Stimulated activated CD8-positive, alpha-beta memory T cell treated with anti-CD3 and anti-CD28 coated beads, Interleukin-12 subunit alpha, Interleukin-12 subunit beta, amount 100 ng/mL, for 24 hours (primary cell): ENCODE data around the gene SNAI3.
A peak's percentile ranks its signal among the peaks of the same experiment; 100 is the strongest.

Source experiments
- DNase-seq: peaks from one replicate; pipeline ENCODE4 v3.0.0-alpha.2; 2020; ENCODE audit errors: extremely low read depth

Gene SNAI3

DNA sequence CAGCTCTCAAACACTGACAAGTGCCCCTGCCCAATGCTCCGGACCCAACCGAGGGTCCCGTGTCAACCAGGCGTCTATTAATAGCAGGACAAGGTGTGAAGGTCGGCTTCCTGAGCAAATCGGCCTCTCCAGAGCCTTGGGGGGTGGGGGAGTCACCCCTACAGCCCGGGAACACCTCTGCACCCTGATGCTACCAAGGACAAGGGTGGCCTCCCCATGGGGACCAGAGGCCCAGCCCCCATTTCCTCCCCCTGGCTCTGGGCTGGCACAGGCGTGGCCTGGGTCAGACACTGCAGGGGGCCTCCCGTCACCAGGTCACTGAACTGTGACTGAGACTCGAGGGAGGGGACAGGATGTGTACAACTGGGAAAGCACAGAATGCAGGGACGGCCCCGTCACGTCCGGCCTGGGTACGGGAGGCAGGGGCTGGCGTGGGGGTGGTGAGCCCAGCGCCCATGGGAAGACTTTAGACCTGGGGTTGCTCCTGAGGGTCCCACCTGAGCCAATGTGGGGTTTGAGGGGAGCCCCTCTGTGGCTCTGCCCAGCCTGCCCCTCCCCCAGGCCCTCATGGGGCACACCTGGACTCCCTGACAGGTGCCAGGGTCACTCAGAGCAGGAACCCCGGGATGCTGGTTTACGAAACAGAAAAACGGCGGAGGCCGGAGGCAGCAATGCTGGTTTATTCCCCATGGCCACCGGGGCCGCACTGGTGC is 34.9 kb downstream of the SNAI3 start:
- DNase-seq, result peak; percentile 66

DNA sequence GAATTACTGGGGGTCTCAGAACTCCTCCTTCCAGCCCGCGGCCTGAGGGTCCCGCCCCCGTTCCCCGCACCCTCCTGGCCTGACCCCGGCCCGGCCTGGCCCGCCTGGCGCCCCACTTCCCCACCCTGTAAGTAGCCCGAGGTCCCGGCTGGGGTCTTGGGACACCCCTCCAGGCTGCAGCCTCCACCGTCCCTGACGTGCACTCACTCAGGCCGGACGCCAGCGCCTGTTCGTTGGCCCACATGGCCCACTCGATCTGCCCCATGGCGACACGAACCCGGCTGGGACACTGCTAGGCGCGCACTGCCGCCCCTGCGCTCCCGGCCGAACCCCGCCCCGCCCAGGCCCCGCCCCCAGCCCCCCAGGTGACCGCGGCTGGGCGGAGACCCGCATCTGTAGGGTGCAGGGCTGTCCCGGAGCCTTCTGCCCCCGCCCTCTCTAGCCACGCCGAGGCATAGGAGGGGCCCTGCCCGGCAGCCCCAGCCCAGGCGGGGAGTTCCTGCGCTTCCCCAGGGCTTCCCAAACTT is 35.5 kb downstream of the SNAI3 start, which contains the start of gene CYBA:
CYBA (minus strand) TSS at position 305 of the 527 bp plus-strand sequence; CDS start at position 265, 40 bp downstream.
- peak; percentile 57 for DNase-seq

DNA sequence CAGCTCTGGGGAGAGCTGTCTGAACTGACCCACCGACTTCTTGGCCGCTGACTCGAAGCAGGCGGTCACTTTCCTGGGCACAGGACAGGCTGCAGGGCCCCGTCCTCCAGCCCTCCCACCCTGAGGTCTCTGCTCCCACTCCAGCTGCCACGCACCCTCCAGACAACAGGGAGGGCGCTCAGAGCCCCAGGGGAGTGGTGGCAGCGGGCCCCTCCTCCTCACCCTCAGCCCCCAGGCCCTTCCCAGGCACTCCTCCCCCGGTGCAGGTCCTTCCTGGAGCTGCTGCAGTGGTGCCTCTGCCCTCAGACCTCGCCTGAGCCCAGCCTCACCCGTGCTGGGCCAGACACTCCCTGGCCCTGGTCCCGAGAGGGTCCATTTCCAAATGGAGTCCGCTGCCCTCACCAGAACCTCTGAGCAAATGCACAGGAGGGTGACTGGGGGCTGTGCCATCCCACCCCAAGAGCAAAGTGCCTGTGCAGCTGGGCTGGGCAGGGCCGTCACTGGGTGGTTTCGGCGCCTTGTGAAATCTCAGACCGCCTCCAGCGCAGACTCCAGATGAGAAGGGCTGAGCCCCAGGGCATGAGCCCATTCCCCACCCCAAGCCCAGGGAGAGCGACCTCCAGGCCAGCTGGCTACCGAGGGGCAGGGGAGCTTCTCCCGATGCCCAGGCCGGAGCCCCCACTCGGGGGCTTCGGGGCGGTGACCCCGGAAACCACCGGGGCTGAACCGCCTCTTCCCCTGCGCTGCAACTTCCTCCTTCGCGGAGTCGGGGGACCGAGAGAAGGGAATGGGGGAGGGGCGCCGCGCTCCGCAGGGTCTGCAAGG is 36.2 kb downstream of the SNAI3 start:
- no peak for DNase-seq

DNA sequence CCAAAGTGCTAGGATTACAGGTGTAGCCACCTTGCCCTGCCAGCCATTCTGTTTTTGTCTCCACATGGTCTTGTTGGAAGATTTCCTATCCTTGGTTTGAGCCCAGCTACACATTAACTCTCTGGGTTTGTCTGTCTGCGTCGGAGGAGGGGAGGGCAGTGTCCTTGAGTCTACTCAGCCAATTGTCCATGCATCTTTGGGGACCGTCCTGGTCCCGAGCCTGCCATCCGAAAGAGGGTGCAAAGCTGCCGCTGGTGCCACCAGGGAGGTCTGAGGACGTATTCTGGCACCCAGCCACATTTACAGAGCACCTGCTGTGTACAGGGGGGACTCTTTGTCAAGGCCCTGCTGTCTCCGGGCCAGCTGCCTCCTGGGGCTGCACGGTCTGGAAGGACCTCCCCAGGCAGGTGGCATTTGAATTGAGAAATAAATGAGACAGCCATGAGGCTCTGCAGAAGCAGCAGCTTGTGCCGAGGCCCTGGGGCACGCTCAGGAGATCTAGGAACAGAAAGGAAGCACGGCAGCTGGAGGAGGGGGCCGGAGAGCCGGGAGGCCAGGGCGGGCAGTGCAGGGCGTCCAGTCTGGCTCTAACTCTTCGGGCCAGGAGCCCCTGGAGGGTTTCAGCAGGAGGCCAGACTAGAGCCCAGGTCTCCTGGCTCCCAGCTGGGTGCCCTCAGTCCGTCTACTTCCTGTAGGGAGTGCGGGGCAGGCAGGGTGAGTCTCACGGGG is 36.9 kb downstream of the SNAI3 start:
- DNase-seq, result no peak

DNA sequence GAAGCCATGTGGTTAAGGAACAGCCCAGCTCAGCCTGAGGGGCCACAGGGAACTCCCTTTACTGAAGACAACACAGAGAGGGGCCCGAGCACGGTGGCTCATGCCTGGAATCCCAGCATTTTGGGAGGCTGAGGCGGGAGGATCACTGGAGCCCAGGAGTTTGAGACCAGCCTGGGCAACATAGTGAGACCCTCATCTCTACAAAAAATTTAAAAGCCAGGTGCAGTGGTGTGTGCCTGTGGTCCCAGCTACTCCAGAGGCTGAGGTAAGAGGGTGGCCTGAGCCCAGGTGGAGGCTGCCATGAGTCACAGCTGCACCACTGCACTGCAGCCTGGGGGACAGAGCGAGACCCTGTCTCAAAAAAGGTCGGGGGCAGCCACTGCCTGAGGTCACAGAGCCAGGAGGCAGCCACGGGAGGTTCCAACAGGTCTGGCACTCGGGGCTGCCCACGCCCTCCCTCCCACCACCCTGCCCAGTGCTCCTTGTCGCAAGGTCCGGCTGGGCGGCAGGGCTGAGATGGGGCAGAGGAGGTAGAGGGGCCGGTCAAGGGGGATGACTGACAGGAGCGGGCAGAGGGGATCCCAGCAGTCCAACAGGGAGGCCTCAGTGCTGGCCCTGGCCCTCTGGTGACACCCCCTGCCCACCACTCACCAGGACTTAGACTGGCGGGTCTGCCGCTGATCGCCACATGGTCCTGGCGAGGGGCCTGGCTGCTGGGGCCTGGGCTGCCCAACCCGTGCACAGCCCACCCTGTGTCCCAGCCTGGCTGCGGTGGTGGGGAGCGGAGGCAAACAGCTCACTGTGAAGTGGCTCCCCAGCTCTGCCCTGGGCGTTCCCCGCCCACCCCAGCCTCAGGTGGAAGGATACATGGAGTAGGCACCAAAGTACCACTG is 38.9 kb downstream of the SNAI3 start:
- DNase-seq, result no peak

DNA sequence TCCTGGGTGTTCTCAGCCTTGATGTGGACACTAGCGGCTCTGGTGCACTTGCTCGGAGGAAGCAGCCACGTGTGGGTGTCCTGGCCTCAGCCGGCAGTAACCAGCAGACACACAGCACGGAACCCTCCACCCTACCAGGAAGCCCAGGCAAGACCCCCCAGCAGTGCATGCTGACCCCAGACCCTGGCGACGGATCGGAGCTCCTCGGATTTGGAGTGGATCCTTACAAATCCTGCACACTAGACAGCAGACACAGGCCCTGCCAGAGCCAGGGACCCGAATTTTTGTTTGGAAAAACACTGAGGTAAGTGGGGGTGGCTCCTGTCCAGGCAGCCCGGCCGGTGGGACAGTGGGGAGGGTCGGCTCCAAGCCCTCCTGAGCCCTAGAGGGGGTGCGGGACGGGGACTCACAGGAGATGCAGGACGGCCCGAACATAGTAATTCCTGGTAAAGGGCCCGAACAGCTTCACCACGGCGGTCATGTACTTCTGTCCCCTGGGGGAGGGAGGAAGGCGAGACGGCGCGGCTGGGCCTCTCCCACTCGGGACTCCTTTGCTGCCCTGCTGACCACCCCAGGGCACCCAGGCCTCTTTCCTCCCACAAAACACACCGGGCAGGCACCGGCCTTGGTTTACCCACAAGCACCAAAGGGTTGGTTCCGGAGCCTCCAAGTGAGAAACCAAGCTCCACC is 39.8 kb downstream of the SNAI3 start:
- no peak for DNase-seq

DNA sequence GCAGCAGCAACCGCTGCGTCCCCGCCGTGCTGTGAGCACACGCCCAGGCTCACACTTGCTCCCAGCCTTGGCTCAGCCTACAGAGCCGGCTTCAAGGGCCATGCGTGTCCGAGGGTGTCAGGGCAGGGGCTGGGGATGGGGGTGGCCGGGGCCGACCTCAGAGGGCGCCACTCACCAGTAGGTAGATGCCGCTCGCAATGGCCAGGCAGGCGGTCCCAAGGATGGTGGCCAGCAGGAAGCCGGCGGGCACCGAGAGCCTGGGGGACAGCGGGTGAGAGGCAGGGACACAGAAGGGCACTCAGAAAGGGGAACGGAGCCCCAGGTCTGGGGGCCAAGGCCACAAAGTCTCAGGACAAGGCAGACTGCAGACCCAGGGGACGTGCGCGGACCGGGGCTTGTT is 40.4 kb downstream of the SNAI3 start:
- no peak for DNase-seq

DNA sequence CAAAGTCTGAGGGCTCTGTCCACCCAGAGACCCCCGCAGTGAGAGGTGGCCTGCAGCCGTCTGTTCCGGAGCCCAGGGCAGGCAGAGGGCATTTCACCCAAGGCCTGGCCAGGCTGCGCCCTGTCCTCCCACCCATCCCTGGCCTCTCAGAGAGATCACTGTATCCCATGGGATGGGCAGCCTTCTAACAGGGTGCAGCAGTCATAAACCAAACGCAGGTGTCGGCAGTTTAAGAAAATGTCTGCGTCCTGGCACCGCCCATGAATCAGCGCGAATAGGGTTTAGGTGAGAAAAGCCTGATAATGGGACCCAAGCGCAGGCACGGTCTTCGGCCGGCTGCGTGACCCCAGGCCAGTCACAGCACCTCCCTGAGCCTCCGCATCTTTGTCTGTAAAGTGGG is 40.9 kb downstream of the SNAI3 start:
- DNase-seq, result no peak

DNA sequence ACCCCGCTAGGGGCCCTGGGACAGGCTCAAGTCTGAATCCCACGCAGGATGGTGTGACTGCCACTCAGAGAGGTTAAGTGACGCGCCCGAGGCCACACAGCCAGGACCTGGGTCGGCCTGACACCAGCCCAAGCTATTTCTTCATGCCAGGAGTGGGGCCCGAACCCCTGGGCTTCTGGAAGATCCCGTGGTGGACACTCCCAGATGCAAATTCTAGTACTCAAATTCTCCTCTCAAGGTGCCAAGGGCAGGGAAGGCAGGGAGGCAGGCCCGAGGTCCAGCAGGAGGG is 42.7 kb downstream of the SNAI3 start:
- no peak for DNase-seq

DNA sequence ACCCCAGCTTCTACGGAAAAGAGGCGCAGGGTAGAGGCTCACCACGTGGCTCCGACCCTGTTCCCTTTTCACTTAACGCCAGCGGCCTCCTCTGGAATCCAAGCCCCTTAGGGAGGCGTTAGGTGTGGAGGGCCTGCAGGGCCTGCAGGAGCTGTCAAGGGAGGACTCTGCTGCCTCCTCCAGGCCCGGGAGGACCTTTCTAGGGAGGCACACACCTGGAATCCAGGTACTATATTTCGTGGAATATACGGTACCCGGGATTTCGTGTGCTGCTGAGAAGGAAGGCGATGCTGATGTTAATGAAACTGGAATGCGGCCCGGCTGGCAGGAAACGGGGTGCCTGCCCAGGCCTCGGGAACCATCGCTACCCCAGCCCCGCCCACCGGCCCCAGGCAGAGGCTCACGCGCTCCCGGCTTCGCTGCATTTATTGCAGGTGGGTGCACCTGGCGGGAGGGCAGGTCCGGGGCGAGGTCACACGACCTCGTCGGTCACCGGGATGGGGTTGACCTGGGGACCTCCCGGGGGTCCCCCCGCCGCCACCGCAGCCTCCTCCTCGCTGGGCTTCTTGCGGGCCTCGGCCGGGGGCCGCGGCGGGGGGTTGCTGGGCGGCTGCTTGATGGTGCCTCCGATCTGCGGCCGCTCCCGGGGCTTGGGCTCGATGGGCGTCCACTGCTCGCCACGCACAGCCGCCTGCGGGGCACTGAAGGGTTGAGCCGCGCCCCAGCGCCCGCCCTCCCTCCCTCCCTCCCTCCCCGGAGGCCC is 43.2 kb downstream of the SNAI3 start:
- no peak for DNase-seq

DNA sequence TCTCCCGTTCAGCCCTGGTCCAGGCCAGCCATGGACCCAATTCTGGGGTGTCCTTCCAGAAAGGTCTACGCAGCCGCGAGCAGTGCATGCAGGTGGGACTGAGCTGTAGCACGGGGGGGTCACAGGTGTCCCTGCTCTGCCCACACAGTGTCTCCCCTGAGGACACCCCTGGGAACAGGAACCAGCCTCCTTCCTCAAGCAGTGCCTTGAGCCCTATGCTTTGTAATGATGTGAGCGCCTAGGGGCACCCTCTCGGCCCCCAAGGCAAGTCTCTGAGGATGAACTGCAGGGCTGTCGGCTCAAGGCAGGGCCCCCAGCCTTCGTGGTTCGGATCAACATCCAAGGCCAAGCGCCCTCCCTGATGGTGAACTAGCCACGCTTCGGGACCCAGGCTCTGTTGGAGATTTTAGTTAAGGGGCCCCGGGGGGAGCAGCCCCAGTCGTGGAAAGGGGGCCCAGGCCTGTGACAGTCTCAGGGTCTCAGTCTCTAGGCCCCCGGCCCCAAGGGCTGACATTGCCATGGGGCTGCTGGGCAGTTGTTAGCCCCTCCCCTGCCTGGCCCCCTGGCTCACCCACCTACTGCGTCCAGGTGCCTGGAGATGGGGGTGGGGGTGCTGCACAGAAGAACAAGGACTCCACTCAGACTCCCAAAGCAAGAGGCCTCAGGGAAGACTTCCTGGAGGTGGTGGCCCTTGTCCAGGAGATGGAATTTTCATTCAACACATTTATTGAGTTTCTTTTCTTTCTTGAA is 45.6 kb downstream of the SNAI3 start:
- no peak for DNase-seq

DNA sequence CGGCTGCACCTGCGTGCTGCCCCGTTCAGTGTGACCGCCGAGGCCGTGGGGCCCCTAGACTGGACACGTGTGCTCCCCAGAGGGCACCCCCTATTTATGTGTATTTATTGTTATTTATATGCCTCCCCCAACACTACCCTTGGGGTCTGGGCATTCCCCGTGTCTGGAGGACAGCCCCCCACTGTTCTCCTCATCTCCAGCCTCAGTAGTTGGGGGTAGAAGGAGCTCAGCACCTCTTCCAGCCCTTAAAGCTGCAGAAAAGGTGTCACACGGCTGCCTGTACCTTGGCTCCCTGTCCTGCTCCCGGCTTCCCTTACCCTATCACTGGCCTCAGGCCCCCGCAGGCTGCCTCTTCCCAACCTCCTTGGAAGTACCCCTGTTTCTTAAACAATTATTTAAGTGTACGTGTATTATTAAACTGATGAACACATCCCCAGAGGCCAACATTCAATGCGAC is 46.2 kb downstream of the SNAI3 start:
- no peak for DNase-seq

DNA sequence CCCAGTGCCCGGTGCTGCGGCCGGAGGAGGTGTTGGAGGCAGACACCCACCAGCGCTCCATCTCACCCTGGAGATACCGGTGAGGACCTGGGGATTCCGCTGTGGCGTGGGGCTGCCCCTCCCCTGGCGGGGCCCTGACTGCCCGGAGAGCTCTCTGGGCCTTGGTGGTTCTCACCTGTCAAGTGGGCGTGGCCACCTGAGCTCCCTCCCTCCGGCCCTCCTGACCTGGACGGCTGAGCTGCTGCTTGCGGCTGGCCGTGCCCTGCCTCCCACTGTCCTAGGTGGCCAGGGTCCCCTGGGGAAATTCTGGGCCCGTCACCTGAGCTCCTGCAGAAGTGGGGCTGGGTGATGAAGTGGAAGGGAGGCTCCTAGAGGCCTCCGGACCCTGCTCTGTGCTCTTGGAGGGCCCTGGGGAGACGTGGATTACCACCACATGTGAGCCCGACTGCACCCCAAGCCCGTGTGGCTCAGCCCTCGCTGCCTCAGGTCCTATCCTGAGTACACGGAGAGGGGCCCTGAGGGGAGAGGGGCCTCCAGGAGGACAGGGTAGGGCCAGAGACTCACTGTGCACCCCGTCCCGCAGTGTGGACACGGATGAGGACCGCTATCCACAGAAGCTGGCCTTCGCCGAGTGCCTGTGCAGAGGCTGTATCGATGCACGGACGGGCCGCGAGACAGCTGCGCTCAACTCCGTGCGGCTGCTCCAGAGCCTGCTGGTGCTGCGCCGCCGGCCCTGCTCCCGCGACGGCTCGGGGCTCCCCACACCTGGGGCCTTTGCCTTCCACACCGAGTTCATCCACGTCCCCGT is 46.9 kb downstream of the SNAI3 start:
- DNase-seq, result no peak

DNA sequence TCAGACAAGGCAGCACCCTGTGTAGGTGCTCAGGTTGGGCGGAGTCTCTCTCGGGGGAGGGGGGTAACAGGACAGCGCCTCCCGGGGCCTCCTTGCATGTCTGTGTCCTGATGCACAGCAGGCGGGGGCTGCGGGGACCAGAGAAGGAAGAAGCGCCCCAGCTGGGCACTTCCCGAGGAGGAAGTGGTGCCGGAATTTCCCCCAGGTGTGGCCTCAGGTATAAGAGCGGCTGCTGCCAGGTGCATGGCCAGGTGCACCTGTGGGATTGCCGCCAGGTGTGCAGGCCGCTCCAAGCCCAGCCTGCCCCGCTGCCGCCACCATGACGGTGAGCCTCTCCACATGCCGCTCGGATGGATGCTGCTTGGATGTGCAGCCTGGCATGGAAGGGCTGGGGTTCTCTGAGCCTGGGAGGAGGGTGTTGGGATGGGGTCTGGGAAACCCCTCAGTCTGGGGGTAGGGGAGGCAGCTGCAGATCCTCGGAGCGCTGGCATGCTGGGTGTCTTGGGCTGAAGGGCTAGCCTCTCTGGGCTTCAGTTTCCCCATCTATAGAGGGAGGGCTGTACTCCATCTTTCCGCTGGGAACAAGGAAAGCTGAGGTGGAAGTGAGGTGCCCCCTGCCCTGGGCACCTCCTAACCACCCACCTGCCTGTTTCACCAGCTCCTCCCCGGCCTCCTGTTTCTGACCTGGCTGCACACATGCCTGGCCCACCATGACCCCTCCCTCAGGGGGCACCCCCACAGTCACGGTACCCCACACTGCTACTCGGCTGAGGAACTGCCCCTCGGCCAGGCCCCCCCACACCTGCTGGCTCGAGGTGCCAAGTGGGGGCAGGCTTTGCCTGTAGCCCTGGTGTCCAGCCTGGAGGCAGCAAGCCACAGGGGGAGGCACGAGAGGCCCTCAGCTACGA is 47.7 kb downstream of the SNAI3 start, which contains the start of gene IL17C:
IL17C (plus strand) TSS at position 250 of the 908 bp plus-strand sequence; CDS start at position 320, 70 bp downstream.
- DNase-seq, result no peak

DNA sequence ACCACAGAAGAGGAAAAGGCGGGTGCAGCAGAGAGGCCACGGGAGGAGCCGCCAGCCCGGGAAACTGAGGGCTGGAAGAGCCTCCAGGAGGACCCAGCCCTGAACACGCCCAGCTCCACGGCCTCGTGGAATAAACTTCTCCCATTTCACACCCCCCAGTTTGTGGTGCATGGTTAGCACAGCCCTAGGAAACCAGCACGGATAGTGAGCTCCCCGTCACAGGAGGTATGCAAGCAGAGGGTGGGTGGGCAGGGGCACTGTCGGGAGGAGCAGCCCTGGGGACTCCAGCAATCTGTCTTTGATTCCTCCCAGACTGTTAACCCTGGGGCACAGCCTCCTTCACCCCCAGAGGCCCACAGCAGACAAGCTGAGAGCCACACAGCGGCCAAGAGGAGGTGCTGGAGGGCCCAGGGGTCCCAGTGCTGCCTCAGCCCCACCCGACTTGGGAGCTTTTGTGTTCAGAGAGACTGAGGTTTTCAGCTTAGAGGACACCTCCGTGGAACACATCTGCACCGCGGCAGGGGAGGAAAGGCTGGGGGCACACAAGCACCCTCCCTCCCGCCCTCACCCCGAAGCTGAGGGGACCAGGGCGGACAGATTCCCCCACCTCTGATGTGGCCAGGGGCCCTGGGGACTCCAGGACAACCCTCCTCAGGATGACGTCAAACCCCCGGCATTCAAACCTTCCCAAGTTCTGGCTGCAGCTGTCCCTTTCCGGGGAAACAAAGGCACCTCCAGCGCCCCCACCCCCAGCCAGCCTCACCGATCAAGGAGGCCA is 49.6 kb downstream of the SNAI3 start:
- DNase-seq, result no peak

DNA sequence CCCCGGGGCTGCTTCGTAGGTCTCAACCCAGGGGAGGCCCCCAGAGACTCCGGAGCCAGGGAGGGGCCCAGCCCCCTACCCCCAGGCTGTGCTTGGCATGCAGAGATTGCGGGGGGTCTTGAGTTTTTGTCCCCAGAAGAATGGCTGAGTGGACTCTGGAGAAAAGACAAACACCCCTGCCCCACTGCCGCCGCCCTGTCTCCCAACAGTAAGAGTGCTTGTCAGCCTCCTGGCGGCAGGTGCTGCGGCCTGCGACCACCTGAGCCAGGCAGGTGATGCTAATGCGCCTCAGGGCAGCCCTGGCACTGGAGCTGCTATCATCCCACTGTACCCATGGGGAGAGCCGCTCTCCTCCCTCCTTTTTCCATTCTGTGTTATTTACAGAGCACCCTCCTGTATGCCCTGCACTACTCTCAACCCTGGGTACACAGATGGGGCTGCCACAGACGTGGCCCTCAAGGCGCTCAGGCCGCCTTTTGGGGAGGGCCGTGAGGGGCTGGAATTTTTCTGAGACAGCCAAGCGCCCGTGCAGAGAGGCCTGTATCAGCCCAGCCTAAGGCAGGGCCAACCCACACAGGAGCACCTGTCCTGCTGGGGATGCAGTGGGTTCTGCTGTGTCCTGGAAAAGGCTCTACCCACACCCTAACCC is 50.5 kb downstream of the SNAI3 start:
- no peak for DNase-seq
